GM10248 (cell line): ENCODE measurements around the gene CDH11.

ENCODE experiments used
- CTCF ChIA-PET: fragments of 300-600 bp; sonication (Branson Sonifier 250); formaldehyde crosslinking; extraction: SDS; loops from one replicate; lab custom pipeline; 2021; ENCODE audit warnings: antibody characterized with exemption; lab: Yijun Ruan, JAX
- POLR2A ChIA-PET: fragments of 350-650 bp; sonication (Branson Sonifier 250); formaldehyde crosslinking; extraction: SDS; loops from one replicate; lab custom pipeline; 2020; ENCODE audit warnings: antibody characterized with exemption; lab: Yijun Ruan, JAX
- DNase-seq: peaks from one replicate; pipeline ENCODE4 v3.0.0; 2012; ENCODE audit errors: extremely low spot score
- TF ChIP-seq, protein P1 (sequence below): IDR thresholded peaks from 2 replicates; pipeline ENCODE4 v1.5.1; 2012; ENCODE audit warnings: mild to moderate bottlenecking, low read depth; ENCODE audit errors: extremely low read depth, missing control alignments, control extremely low read depth

CDH11 gene

GRCh38 chr16:65012357-65012756, 109.5 kb downstream of the CDH11 start:
- POLR2A ChIA-PET = no interaction called here
- CTCF ChIA-PET = no interaction called here
- no peak for DNase-seq
- TF ChIP-seq, protein P1, sequence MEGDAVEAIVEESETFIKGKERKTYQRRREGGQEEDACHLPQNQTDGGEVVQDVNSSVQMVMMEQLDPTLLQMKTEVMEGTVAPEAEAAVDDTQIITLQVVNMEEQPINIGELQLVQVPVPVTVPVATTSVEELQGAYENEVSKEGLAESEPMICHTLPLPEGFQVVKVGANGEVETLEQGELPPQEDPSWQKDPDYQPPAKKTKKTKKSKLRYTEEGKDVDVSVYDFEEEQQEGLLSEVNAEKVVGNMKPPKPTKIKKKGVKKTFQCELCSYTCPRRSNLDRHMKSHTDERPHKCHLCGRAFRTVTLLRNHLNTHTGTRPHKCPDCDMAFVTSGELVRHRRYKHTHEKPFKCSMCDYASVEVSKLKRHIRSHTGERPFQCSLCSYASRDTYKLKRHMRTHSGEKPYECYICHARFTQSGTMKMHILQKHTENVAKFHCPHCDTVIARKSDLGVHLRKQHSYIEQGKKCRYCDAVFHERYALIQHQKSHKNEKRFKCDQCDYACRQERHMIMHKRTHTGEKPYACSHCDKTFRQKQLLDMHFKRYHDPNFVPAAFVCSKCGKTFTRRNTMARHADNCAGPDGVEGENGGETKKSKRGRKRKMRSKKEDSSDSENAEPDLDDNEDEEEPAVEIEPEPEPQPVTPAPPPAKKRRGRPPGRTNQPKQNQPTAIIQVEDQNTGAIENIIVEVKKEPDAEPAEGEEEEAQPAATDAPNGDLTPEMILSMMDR = no peak

DNA sequence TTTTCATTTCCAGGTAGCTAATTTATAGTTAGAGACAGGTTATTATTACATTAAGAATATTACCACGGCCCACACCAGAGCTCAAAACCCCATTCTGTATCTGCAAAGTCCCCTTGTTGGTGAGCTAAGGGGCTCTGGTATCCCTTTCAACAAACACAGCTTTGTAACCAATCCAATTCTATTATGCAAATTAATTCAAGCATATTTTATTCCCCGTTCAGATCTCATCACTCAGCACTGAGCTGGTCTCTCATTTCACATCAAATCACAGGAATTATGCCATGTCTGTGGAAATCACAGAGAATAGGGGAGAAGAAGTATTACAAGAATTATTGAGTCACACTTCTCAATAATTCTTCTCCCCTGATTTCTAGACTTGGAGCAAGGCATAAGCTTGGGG, 111.7 kb downstream of the CDH11 start:
- ChIA-PET POLR2A (no interaction called here), CTCF (no interaction called here)
- no peak for DNase-seq
- TF ChIP-seq, protein P1 = no peak

GRCh38 chr16:65005696-65006095, 116.2 kb downstream of the CDH11 start:
- TF ChIP-seq, protein P1 = no peak
- ChIA-PET CTCF (interaction anchor here (1.0 kb wide), 1 partner anchor 11 kb away, joined by 3 read pairs; no protein-coding TSS in a partner anchor), POLR2A (no interaction called here)
- DNase-seq = no peak

GRCh38 chr16:65004570-65004969, 117.3 kb downstream of the CDH11 start:
- CTCF ChIA-PET = no interaction called here
- DNase-seq = no peak
- POLR2A ChIA-PET = no interaction called here
- TF ChIP-seq, protein P1 = no peak

DNA sequence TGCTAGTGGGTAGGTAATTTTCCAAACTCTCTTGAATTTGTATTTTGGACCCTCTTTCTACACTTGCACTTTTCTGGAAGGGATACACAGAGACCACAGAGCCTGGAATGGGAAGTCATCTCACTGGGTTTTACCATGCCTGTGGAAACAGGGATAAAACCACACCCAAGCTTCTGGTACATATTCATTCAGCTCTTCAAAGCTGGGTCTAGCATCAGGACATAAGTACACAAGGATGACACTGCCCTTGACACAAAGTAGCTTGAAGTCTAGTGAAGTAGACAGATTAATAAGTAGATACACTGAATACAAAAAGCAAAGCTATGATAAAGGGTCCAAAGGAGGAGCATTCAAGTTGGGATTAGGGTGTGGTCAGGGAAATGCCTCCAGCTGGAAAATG, 118.2 kb downstream of the CDH11 start:
- ChIA-PET POLR2A (no interaction called here), CTCF (no interaction called here)
- no peak for DNase-seq
- TF ChIP-seq, protein P1 = no peak

DNA sequence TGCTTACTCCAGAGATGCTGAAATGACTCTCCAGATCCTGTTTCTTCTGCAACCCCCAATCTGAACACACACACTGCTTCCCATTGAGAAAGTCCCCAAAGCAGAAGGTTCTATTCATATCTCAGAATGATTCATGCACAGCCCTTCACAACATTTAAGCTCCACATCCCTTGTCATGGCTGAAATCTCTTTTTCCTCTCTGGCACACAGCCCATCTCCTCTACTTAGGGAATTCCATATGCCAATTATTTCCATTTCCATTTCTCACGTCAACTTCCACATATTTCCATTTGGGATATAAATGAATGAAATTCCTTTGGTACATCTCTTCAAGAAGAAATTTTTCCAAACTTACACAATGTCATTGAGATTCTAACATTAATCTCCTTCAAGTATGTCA, 119.6 kb downstream of the CDH11 start:
- TF ChIP-seq, protein P1 = no peak
- no peak for DNase-seq
- ChIA-PET POLR2A (no interaction called here), CTCF (no interaction called here)

GRCh38 chr16:65000654-65001053, 121.2 kb downstream of the CDH11 start:
- TF ChIP-seq, protein P1 = no peak
- POLR2A ChIA-PET = no interaction called here
- CTCF ChIA-PET = no interaction called here
- DNase-seq = no peak
